OCI-LY7 (cell line): ENCODE results near the gene GPATCH8.

Experiments used
- EZH2phosphoT487 ChIP-seq: fragments of 200-600 bp; sonication (generic); IDR thresholded peaks from 2 replicates; pipeline ENCODE4 v1.6.1; 2018; ENCODE audit warnings: low read depth, borderline replicate concordance, mild to moderate bottlenecking, mixed run types, antibody characterized with exemption, low read length, moderate library complexity, mixed read lengths
- TF ChIP-seq, protein P1 (sequence below): fragments of 200-600 bp; sonication (generic); conservative IDR thresholded peaks from 2 replicates; pipeline ENCODE4 v1.5.1; 2014; ENCODE audit warnings: mild to moderate bottlenecking, antibody characterized with exemption, low read length, moderate library complexity, mixed read lengths

DNA sequence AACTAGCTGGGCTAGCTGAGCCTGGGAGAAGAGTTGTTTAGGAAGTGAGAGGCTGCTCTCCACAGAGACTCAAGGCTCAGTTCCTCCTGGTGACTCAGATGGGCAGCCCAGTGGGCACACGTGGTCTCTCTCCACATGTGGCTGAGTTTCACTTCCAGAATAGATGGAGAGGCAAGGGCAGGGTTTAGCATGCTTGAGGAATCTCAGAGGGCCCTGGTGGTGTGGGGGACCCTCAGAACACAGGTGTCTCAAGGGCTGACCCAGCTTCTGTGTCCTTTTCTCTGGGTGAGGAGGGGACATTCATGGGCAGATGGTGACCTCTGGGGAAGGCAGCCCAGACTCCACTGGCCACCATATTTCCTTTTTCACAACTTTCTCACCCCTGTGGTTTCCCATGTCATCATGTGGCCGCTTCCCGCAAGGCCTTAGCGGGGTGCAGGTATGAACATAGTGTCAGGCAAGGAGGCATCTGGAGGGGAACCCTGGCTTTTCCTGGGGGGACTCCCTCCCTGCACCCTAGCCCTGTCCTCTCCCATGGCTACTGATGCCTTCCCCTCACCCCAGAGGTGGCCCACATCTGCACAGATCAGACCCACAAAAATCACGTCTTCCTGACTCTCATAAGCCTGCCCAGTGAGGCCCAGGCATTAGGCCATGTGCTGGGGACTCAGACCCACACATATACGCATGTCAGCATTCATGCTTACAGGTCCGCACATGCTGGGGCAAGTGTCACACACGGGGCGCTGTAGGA lies 154.8 kb downstream of the GPATCH8 start:
- TF ChIP-seq, protein P1, sequence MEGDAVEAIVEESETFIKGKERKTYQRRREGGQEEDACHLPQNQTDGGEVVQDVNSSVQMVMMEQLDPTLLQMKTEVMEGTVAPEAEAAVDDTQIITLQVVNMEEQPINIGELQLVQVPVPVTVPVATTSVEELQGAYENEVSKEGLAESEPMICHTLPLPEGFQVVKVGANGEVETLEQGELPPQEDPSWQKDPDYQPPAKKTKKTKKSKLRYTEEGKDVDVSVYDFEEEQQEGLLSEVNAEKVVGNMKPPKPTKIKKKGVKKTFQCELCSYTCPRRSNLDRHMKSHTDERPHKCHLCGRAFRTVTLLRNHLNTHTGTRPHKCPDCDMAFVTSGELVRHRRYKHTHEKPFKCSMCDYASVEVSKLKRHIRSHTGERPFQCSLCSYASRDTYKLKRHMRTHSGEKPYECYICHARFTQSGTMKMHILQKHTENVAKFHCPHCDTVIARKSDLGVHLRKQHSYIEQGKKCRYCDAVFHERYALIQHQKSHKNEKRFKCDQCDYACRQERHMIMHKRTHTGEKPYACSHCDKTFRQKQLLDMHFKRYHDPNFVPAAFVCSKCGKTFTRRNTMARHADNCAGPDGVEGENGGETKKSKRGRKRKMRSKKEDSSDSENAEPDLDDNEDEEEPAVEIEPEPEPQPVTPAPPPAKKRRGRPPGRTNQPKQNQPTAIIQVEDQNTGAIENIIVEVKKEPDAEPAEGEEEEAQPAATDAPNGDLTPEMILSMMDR, result no peak
- no peak for TF ChIP-seq EZH2phosphoT487
